Measurements from ENCODE around the gene GPC6. TPM values are rescaled to one million over a fixed set of nuclear protein-coding genes. Genes with fewer than 3 reads are reported as not detected.
"Not testable (repeated sequence)": the region's sequence is repeated elsewhere in the genome, so short reads cannot be mapped to it uniquely, and the experiment has no call there.

GPC6 gene
- total RNA-seq, 1 donor from 2014 or later = not detected

- intact Hi-C loops (cut with micrococcal nuclease) = no loop called here
Observed at GRCh38 chr13:94186470-94186869, 959.9 kb downstream of the GPC6 start.

GRCh38 chr13:94188201-94188854 is 961.7 kb downstream of the GPC6 start:
- intact Hi-C loops (cut with micrococcal nuclease) = no loop called here

GRCh38 chr13:94192431-94192975 is 965.9 kb downstream of the GPC6 start:
- intact Hi-C loops (cut with micrococcal nuclease) = loop anchor here (5.0 kb wide), 1 partner anchor 170 kb away; no protein-coding TSS in a partner anchor

- intact Hi-C loops (cut with micrococcal nuclease) = no loop called here
Observed at GRCh38 chr13:94195715-94196114, 969.1 kb downstream of the GPC6 start.

GRCh38 chr13:94196413-94196812 is 969.8 kb downstream of the GPC6 start:
- intact Hi-C loops (cut with micrococcal nuclease) = no loop called here

- intact Hi-C loops (cut with micrococcal nuclease) = no loop called here
Observed at GRCh38 chr13:94198681-94199080, 972.1 kb downstream of the GPC6 start.

GRCh38 chr13:94199135-94199534 is 972.5 kb downstream of the GPC6 start:
- intact Hi-C loops (cut with micrococcal nuclease) = no loop called here

GRCh38 chr13:94201022-94201421 is 974.4 kb downstream of the GPC6 start:
- intact Hi-C loops (cut with micrococcal nuclease) = no loop called here

GRCh38 chr13:94204163-94204562 is 977.6 kb downstream of the GPC6 start:
- intact Hi-C loops (cut with micrococcal nuclease) = no loop called here

- intact Hi-C loops (cut with micrococcal nuclease) = no loop called here
Observed at GRCh38 chr13:94204946-94205345, 978.3 kb downstream of the GPC6 start.

GRCh38 chr13:94205896-94206295 is 979.3 kb downstream of the GPC6 start:
- intact Hi-C loops (cut with micrococcal nuclease) = no loop called here

GRCh38 chr13:94209117-94209516 is 982.5 kb downstream of the GPC6 start:
- intact Hi-C loops (cut with micrococcal nuclease) = no loop called here

- intact Hi-C loops (cut with micrococcal nuclease) = not testable (repeated sequence)
Observed at GRCh38 chr13:94209913-94210312, 983.3 kb downstream of the GPC6 start.

GRCh38 chr13:94210816-94211215 is 984.2 kb downstream of the GPC6 start:
- intact Hi-C loops (cut with micrococcal nuclease) = no loop called here

GRCh38 chr13:94212196-94212595 is 985.6 kb downstream of the GPC6 start:
- intact Hi-C loops (cut with micrococcal nuclease) = no loop called here

GRCh38 chr13:94214121-94214520 is 987.5 kb downstream of the GPC6 start:
- intact Hi-C loops (cut with micrococcal nuclease) = no loop called here

GRCh38 chr13:94214975-94215374 is 988.4 kb downstream of the GPC6 start:
- intact Hi-C loops (cut with micrococcal nuclease) = no loop called here

- intact Hi-C loops (cut with micrococcal nuclease) = no loop called here
Observed at GRCh38 chr13:94216476-94216875, 989.9 kb downstream of the GPC6 start.

- intact Hi-C loops (cut with micrococcal nuclease) = no loop called here
Observed at GRCh38 chr13:94217370-94217769, 990.8 kb downstream of the GPC6 start.

GRCh38 chr13:94218537-94218936 is 991.9 kb downstream of the GPC6 start:
- intact Hi-C loops (cut with micrococcal nuclease) = no loop called here

GRCh38 chr13:94218951-94219350 is 992.3 kb downstream of the GPC6 start:
- intact Hi-C loops (cut with micrococcal nuclease) = no loop called here

GRCh38 chr13:94224670-94225069 is 998.1 kb downstream of the GPC6 start:
- intact Hi-C loops (cut with micrococcal nuclease) = no loop called here

- intact Hi-C loops (cut with micrococcal nuclease) = no loop called here
Observed at GRCh38 chr13:94227255-94227879, 1000.8 kb downstream of the GPC6 start.
